GM21528 (cell line): ENCODE results near the gene DOCK8.

Source experiments
- ATAC-seq: cut with Tn5 transposase; IDR thresholded peaks from one replicate; pipeline ENCODE4 v1.9.1; 2021; ENCODE audit warnings: mild to moderate bottlenecking, moderate library complexity; ENCODE audit not compliant: unreplicated experiment, low FRiP score

The DOCK8 gene

GRCh38 chr9:354453-354852 lies 139.8 kb downstream of the DOCK8 start:
- no peak for ATAC-seq

- ATAC-seq = no peak
Observed at GRCh38 chr9:357560-357959, 142.9 kb downstream of the DOCK8 start.

GRCh38 chr9:362561-363273 lies 148.1 kb downstream of the DOCK8 start:
- no peak for ATAC-seq

GRCh38 chr9:363274-363612 lies 148.6 kb downstream of the DOCK8 start:
- ATAC-seq = no peak

- ATAC-seq = no peak
Observed at GRCh38 chr9:365436-365835, 150.8 kb downstream of the DOCK8 start.

- ATAC-seq = no peak
Observed at GRCh38 chr9:366620-367019, 152.0 kb downstream of the DOCK8 start.

GRCh38 chr9:370086-370485 lies 155.4 kb downstream of the DOCK8 start:
- ATAC-seq = no peak

GRCh38 chr9:371349-371748 lies 156.7 kb downstream of the DOCK8 start:
- no peak for ATAC-seq

- ATAC-seq = no peak
Observed at GRCh38 chr9:372128-372527, 157.5 kb downstream of the DOCK8 start.

- ATAC-seq = no peak
Observed at GRCh38 chr9:373759-374206, 159.1 kb downstream of the DOCK8 start.

- no peak for ATAC-seq
Observed at GRCh38 chr9:374736-375135, 160.1 kb downstream of the DOCK8 start.

- no peak for ATAC-seq
Observed at GRCh38 chr9:376115-376514, 161.4 kb downstream of the DOCK8 start.

GRCh38 chr9:378263-378662 lies 163.6 kb downstream of the DOCK8 start:
- no peak for ATAC-seq

- ATAC-seq = no peak
Observed at GRCh38 chr9:382383-382782, 167.7 kb downstream of the DOCK8 start.

- ATAC-seq = no peak
Observed at GRCh38 chr9:385818-386398, 171.2 kb downstream of the DOCK8 start.

GRCh38 chr9:389159-389558 lies 174.5 kb downstream of the DOCK8 start:
- no peak for ATAC-seq

GRCh38 chr9:389758-390157 lies 175.1 kb downstream of the DOCK8 start:
- ATAC-seq = no peak

GRCh38 chr9:392077-392804 lies 177.6 kb downstream of the DOCK8 start:
- no peak for ATAC-seq

- ATAC-seq = no peak
Observed at GRCh38 chr9:394347-395052, 179.8 kb downstream of the DOCK8 start.

- no peak for ATAC-seq
Observed at GRCh38 chr9:396396-396795, 181.7 kb downstream of the DOCK8 start.

GRCh38 chr9:398085-398484 lies 183.4 kb downstream of the DOCK8 start:
- no peak for ATAC-seq
